Measurements from ENCODE around the gene PLEKHG4B. TPM values are rescaled to one million over a fixed set of nuclear protein-coding genes. Genes with fewer than 3 reads are reported as not detected.

The PLEKHG4B gene
- total and polyA plus RNA-seq, 2 of the 8 experiments (the other 6 are each of a cell fraction or from before 2014, with no cell fraction given), result 31.1 to 43.6 TPM

DNA sequence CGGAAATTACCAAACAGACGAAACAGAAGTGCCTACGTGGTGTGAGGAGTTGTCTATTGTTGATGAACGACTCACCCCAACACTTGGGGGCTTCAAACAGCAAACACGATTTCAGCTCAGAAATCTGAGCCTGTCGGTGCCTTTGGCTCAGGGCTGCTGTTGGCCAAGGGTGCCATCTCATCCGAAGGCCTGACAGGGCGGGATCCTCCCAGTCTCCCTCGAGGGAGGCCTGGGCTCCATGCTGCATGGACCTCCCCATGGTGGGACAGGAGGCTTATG is 100.7 kb downstream of the PLEKHG4B start (continued):
- TF ChIP-seq EZH2 (IDR thresholded peaks at IDR 0.05; ENCODE audit: low read depth, low read length, severe bottlenecking) (no peak), CBX5 (IDR thresholded peaks at IDR 0.05; ENCODE audit: low read depth, low read length) (no peak), KDM5A (IDR thresholded peaks at IDR 0.05; ENCODE audit: low read length) (no peak), KDM4A (IDR thresholded peaks at IDR 0.05; ENCODE audit: low read depth, low read length, severe bottlenecking) (no peak), BCL11A (IDR thresholded peaks at IDR 0.05; ENCODE audit: low read depth in 2 of 2, low read length in 2 of 2) (no peak), KDM1A (IDR thresholded peaks at IDR 0.05; ENCODE audit: borderline replicate concordance, low read length) (no peak)
